Measurements from ENCODE around the gene INPP4A.

INPP4A gene

DNA sequence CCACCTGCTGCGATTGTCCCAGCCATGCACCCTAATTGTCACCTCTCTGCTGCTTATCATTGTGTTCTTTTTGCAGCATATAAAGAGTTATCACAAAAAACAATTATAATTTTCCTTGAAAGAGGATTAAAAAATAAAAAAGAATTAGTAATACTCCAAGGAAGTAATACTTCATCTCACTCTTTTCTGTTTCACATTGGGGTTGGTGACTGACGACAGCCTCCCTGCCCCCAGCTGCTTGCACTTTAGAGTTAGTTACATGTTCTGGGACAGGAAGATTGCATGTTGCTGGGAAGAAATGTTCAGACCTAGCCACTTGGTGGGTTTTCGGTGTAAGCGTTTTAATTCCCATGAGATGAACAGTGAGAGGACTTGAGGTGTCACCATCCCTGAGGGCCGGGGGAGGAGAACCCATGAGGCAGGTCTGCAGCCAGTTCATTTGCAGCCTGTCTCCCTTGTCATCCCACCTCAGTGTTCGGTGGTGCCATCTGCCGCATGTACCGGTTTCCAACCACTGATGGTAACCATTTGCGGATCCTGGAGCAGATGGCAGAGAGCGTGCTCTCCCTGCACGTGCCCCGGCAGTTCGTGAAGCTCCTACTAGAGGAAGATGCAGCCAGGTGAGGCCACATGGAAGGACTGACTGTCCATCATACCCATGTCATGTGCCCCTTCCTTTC lies 94.5 kb downstream of the INPP4A start:
- no peak overlapping the region for H3K27ac ChIP-seq (replicated peaks; ENCODE audit: low read length)
- DNase-seq (ENCODE audit: low spot score): no peak
- H3K18ac ChIP-seq (ENCODE audit: low read length): no peak overlapping the region
- no peak overlapping the region for H2AFZ ChIP-seq (ENCODE audit: low read length)
- H2BK15ac ChIP-seq (ENCODE audit: low read length): no peak overlapping the region
- no peak overlapping the region for H3K4me3 ChIP-seq (ENCODE audit: low read length in 2 of 2)
- no CpG with 5 or more reads among the region's 13 CpGs for WGBS, 2 donors (ENCODE audit: extremely low coverage in 2 of 2, insufficient read length in 2 of 2, insufficient replicate concordance in 1 of 2)
- H3K27me3 ChIP-seq (ENCODE audit: control insufficient read depth in 3 of 3, insufficient read depth in 3 of 3, low read depth in 1 of 3, low read length in 3 of 3): no peaks in the 10 kb centered on the region
- H4K8ac ChIP-seq (ENCODE audit: low read depth, low read length): no peak overlapping the region
- no peak overlapping the region for H3K4me2 ChIP-seq (ENCODE audit: insufficient read depth, low read length, poor library complexity, severe bottlenecking)
- H2AK5ac ChIP-seq (ENCODE audit: low read depth, low read length): no peak overlapping the region
- no peak overlapping the region for H2BK12ac ChIP-seq (ENCODE audit: low read length)
- H2BK5ac ChIP-seq (ENCODE audit: low read length): no peak overlapping the region
- H3K14ac ChIP-seq (ENCODE audit: low read length): no peak overlapping the region
- H3K36me3 ChIP-seq (replicated peaks in 1 of 2; ENCODE audit: control insufficient read depth in 2 of 2, insufficient read depth in 2 of 2, low read length in 2 of 2): peaks cover 12 to 54% of the 10 kb centered on the region in 2 donors
- no peak overlapping the region for H3K9ac ChIP-seq (ENCODE audit: low read depth, low read length, poor library complexity)
- H3K9me3 ChIP-seq (replicated peaks in 1 of 2; ENCODE audit: control insufficient read depth in 2 of 2, insufficient read depth in 1 of 2, low read depth in 1 of 2, low read length in 2 of 2): peaks cover 0 to 3% of the 10 kb centered on the region in 2 donors
- H3K4ac ChIP-seq (ENCODE audit: low read length): no peak overlapping the region
- H3K4me1 ChIP-seq (ENCODE audit: control insufficient read depth in 2 of 2, insufficient read depth in 1 of 2, low read depth in 1 of 2, low read length in 2 of 2): peaks cover 0 to 14% of the 10 kb centered on the region in 2 donors
- H2BK120ac ChIP-seq (ENCODE audit: low read depth, low read length): no peak overlapping the region
- H3K23ac ChIP-seq (ENCODE audit: low read depth, low read length, poor library complexity): no peak overlapping the region
- H3K79me1 ChIP-seq (ENCODE audit: low read depth, low read length): no peaks in the 10 kb centered on the region
- H4K91ac ChIP-seq (ENCODE audit: low read depth, low read length, poor library complexity): no peak overlapping the region

DNA sequence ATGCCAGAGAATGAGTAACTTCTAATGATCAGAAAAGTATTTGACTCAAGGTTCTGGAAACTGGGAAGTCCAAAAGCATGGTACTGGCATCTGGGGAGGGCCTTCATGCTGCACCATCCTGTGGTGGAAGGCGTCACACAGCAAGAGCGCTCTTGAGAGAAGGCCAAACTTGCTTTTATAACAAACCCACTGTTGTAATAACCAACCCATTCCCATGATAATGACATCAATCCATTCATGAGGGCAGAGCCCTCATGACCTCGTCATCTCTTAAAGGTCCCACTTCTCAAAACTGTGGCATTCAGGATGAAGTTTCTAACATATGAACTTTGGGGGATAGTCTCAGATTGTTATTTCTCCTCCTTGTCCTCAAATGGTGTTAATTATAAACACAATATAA lies 95.9 kb downstream of the INPP4A start:
- Histone ChIP-seq H3K27ac (replicated peaks; ENCODE audit: low read length) (no peak overlapping the region), H2BK120ac (ENCODE audit: low read depth, low read length) (no peak overlapping the region), H3K9me3 (replicated peaks in 1 of 2; ENCODE audit: control insufficient read depth in 2 of 2, insufficient read depth in 1 of 2, low read depth in 1 of 2, low read length in 2 of 2) (peaks cover 0 to 3% of the 10 kb centered on the region in 2 donors), H2AFZ (ENCODE audit: low read length) (no peak overlapping the region), H2AK5ac (ENCODE audit: low read depth, low read length) (no peak overlapping the region), H3K79me1 (ENCODE audit: low read depth, low read length) (no peaks in the 10 kb centered on the region), H4K8ac (ENCODE audit: low read depth, low read length) (no peak overlapping the region), H3K4me1 (ENCODE audit: control insufficient read depth in 2 of 2, insufficient read depth in 1 of 2, low read depth in 1 of 2, low read length in 2 of 2) (peaks cover 0 to 14% of the 10 kb centered on the region in 2 donors), H2BK15ac (ENCODE audit: low read length) (no peak overlapping the region), H3K4me3 (ENCODE audit: low read length in 2 of 2) (no peak overlapping the region), H3K4me2 (ENCODE audit: insufficient read depth, low read length, poor library complexity, severe bottlenecking) (no peak overlapping the region), H3K23ac (ENCODE audit: low read depth, low read length, poor library complexity) (no peak overlapping the region), H4K91ac (ENCODE audit: low read depth, low read length, poor library complexity) (no peak overlapping the region), H2BK12ac (ENCODE audit: low read length) (no peak overlapping the region), H3K9ac (ENCODE audit: low read depth, low read length, poor library complexity) (no peak overlapping the region), H3K27me3 (ENCODE audit: control insufficient read depth in 3 of 3, insufficient read depth in 3 of 3, low read depth in 1 of 3, low read length in 3 of 3) (no peaks in the 10 kb centered on the region), H3K36me3 (replicated peaks in 1 of 2; ENCODE audit: control insufficient read depth in 2 of 2, insufficient read depth in 2 of 2, low read length in 2 of 2) (peaks cover 15 to 67% of the 10 kb centered on the region in 2 donors), H3K18ac (ENCODE audit: low read length) (no peak overlapping the region), H2BK5ac (ENCODE audit: low read length) (no peak overlapping the region), H3K14ac (ENCODE audit: low read length) (no peak overlapping the region), H3K4ac (ENCODE audit: low read length) (no peak overlapping the region)
- DNase-seq (ENCODE audit: low spot score): no peak
- no CpG with 5 or more reads among the region's 3 CpGs for WGBS, 2 donors (ENCODE audit: extremely low coverage in 2 of 2, insufficient read length in 2 of 2, insufficient replicate concordance in 1 of 2)

DNA sequence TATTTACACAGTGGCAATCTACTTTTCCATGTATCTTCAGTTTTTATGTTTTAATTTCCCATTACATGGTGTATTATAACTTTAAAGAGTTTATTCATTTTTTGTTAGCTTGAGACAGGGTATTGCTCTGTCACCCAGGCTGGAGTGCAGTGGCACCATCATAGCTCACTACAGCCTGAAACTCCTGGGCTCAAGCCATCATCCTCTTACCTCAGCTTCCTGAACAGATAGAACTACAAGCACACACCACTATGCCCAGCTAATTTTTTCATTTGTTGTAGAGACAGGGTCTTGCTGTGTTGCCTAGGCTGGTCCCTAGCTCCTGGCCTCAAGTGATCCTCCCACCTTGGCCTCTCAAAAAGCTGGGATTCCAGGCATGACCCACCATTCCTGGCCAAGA lies 96.8 kb downstream of the INPP4A start:
- H2BK5ac ChIP-seq (ENCODE audit: low read length): no peak overlapping the region
- no peak overlapping the region for H3K23ac ChIP-seq (ENCODE audit: low read depth, low read length, poor library complexity)
- H3K27me3 ChIP-seq (ENCODE audit: control insufficient read depth in 3 of 3, insufficient read depth in 3 of 3, low read depth in 1 of 3, low read length in 3 of 3): no peaks in the 10 kb centered on the region
- peaks cover 15 to 72% of the 10 kb centered on the region in 2 donors for H3K36me3 ChIP-seq (replicated peaks in 1 of 2; ENCODE audit: control insufficient read depth in 2 of 2, insufficient read depth in 2 of 2, low read length in 2 of 2)
- H2AK5ac ChIP-seq (ENCODE audit: low read depth, low read length): no peak overlapping the region
- no peak overlapping the region for H3K4me2 ChIP-seq (ENCODE audit: insufficient read depth, low read length, poor library complexity, severe bottlenecking)
- H3K79me1 ChIP-seq (ENCODE audit: low read depth, low read length): no peaks in the 10 kb centered on the region
- H3K14ac ChIP-seq (ENCODE audit: low read length): no peak overlapping the region
- no peak overlapping the region for H2BK15ac ChIP-seq (ENCODE audit: low read length)
- H3K18ac ChIP-seq (ENCODE audit: low read length): no peak overlapping the region
- peaks cover 0 to 3% of the 10 kb centered on the region in 2 donors for H3K9me3 ChIP-seq (replicated peaks in 1 of 2; ENCODE audit: control insufficient read depth in 2 of 2, insufficient read depth in 1 of 2, low read depth in 1 of 2, low read length in 2 of 2)
- no peak for DNase-seq (ENCODE audit: low spot score)
- no peak overlapping the region for H2AFZ ChIP-seq (ENCODE audit: low read length)
- no peak overlapping the region for H4K8ac ChIP-seq (ENCODE audit: low read depth, low read length)
- H3K27ac ChIP-seq (replicated peaks; ENCODE audit: low read length): no peak overlapping the region
- H3K4me3 ChIP-seq (ENCODE audit: low read length in 2 of 2): no peak overlapping the region
- H2BK12ac ChIP-seq (ENCODE audit: low read length): no peak overlapping the region
- no peak overlapping the region for H3K4ac ChIP-seq (ENCODE audit: low read length)
- H3K9ac ChIP-seq (ENCODE audit: low read depth, low read length, poor library complexity): no peak overlapping the region
- H4K91ac ChIP-seq (ENCODE audit: low read depth, low read length, poor library complexity): no peak overlapping the region
- H3K4me1 ChIP-seq (ENCODE audit: control insufficient read depth in 2 of 2, insufficient read depth in 1 of 2, low read depth in 1 of 2, low read length in 2 of 2): peaks cover 0 to 10% of the 10 kb centered on the region in 2 donors
- no peak overlapping the region for H2BK120ac ChIP-seq (ENCODE audit: low read depth, low read length)

DNA sequence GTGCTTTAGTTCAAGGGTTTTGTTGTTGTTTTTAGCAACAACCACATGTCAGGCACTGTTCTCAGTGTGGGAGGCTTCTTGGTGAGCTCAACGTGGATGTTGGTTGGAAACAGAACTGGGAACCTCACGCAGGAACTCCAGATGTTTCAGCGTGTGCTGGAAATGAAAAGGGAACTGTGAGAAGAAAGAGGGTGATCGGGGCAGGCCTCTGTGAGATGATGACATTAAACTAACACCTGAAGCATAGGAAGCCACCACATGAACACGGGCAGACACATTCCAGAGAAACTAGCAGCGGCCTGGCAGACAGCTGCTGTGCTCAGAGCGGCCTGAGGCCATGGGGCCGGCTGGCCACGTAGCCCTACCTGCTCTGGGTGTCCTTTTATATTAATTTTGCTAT lies 97.2 kb downstream of the INPP4A start:
- Histone ChIP-seq H3K4me1 (ENCODE audit: control insufficient read depth in 2 of 2, insufficient read depth in 1 of 2, low read depth in 1 of 2, low read length in 2 of 2) (peaks cover 0 to 10% of the 10 kb centered on the region in 2 donors), H2AK5ac (ENCODE audit: low read depth, low read length) (no peak overlapping the region), H2BK5ac (ENCODE audit: low read length) (no peak overlapping the region), H3K36me3 (replicated peaks in 1 of 2; ENCODE audit: control insufficient read depth in 2 of 2, insufficient read depth in 2 of 2, low read length in 2 of 2) (peaks cover 17 to 76% of the 10 kb centered on the region in 2 donors), H3K23ac (ENCODE audit: low read depth, low read length, poor library complexity) (no peak overlapping the region), H2BK12ac (ENCODE audit: low read length) (no peak overlapping the region), H3K27me3 (ENCODE audit: control insufficient read depth in 3 of 3, insufficient read depth in 3 of 3, low read depth in 1 of 3, low read length in 3 of 3) (no peaks in the 10 kb centered on the region), H3K79me1 (ENCODE audit: low read depth, low read length) (no peaks in the 10 kb centered on the region), H3K9me3 (replicated peaks in 1 of 2; ENCODE audit: control insufficient read depth in 2 of 2, insufficient read depth in 1 of 2, low read depth in 1 of 2, low read length in 2 of 2) (peaks cover 0 to 3% of the 10 kb centered on the region in 2 donors), H2BK15ac (ENCODE audit: low read length) (no peak overlapping the region), H3K4me3 (ENCODE audit: low read length in 2 of 2) (no peak overlapping the region), H2BK120ac (ENCODE audit: low read depth, low read length) (no peak overlapping the region), H4K8ac (ENCODE audit: low read depth, low read length) (no peak overlapping the region), H2AFZ (ENCODE audit: low read length) (no peak overlapping the region), H3K4ac (ENCODE audit: low read length) (no peak overlapping the region), H4K91ac (ENCODE audit: low read depth, low read length, poor library complexity) (no peak overlapping the region), H3K4me2 (ENCODE audit: insufficient read depth, low read length, poor library complexity, severe bottlenecking) (no peak overlapping the region), H3K27ac (replicated peaks; ENCODE audit: low read length) (no peak overlapping the region), H3K14ac (ENCODE audit: low read length) (no peak overlapping the region), H3K18ac (ENCODE audit: low read length) (no peak overlapping the region), H3K9ac (ENCODE audit: low read depth, low read length, poor library complexity) (no peak overlapping the region)
- no peak for DNase-seq (ENCODE audit: low spot score)
- WGBS, 2 donors (ENCODE audit: extremely low coverage in 2 of 2, insufficient read length in 2 of 2, insufficient replicate concordance in 1 of 2): no CpG with 5 or more reads among the region's 9 CpGs
